ENCODE measurements around the gene CHKA. TPM values are rescaled to one million over a fixed set of nuclear protein-coding genes. Genes with fewer than 3 reads are reported as not detected.

CHKA gene
- total and polyA plus RNA-seq, 2 donors (not counting 3 experiments of a cell fraction or from before 2014, with no cell fraction given): 21.4 to 25.1 TPM

GRCh38 chr11:68076371-68077042 lies 44.7 kb downstream of the CHKA start:
- no peak overlapping the region for H2AFZ ChIP-seq (ENCODE audit: low read depth, low read length)
- no peaks in the 10 kb centered on the region for H3K9me3 ChIP-seq (replicated peaks; ENCODE audit: control insufficient read depth, insufficient read depth, low read length)
- no peaks in the 10 kb centered on the region for H4K20me1 ChIP-seq (replicated peaks; ENCODE audit: control insufficient read depth, extremely low read depth, insufficient read depth, low read length)
- no peak overlapping the region for H3K9ac ChIP-seq (replicated peaks; ENCODE audit: extremely low read depth, insufficient read depth, low read length)
- H3K9me1 ChIP-seq (replicated peaks; ENCODE audit: control insufficient read depth, extremely low read depth, insufficient read depth, low read length): no peaks in the 10 kb centered on the region
- H3K4me1 ChIP-seq (ENCODE audit: control insufficient read depth, extremely low read depth, insufficient read depth, low read length): no peaks in the 10 kb centered on the region
- DNase-seq (ENCODE audit: low read depth, low spot score): peak; percentile 23
- no peak for FAIRE-seq
- H3K4me3 ChIP-seq (replicated peaks in 1 of 3; ENCODE audit: insufficient read depth in 1 of 3, low read depth in 1 of 3, low read length in 3 of 3): no peak overlapping the region
- H3K4me2 ChIP-seq (ENCODE audit: insufficient read depth, low read length): no peak overlapping the region
- intact Hi-C loops (cut with micrococcal nuclease): loop anchor here (1.0 kb wide), 1 partner anchor 130 kb away; no protein-coding TSS in a partner anchor
- BruUV-seq (replicated peaks): no TSS peak
- no peaks in the 10 kb centered on the region for H3K79me2 ChIP-seq (ENCODE audit: control insufficient read depth, insufficient read depth, low read length)
- dilution Hi-C loops (cut with MboI; ENCODE audit: extremely low pct_ligation_motif_present, low sequenced_read_pairs): no loop called here
- no peak overlapping the region for H3K27ac ChIP-seq (ENCODE audit: insufficient read depth, low read depth, low read length)
- TF ChIP-seq CTCF (IDR thresholded peaks at IDR 0.05; ENCODE audit: extremely low read depth in 1 of 2, insufficient read depth in 1 of 2, low read depth in 1 of 2, low read length in 2 of 2): peak in 1 of 2 donors; percentile 44
- TF ChIP-seq FOS (IDR thresholded peaks at IDR 0.05; ENCODE audit: borderline replicate concordance, insufficient read depth, low read length): no peak
- TF ChIP-seq POLR2AphosphoS5 (IDR thresholded peaks at IDR 0.05; ENCODE audit: insufficient read depth, low read depth, low read length): no peak
- TF ChIP-seq EZH2 (IDR thresholded peaks at IDR 0.05; ENCODE audit: borderline replicate concordance, low read depth, low read length, severe bottlenecking): no peak
- no peak for TF ChIP-seq MAX (IDR thresholded peaks at IDR 0.05; ENCODE audit: insufficient read depth, insufficient read length)
- no peak for TF ChIP-seq GATA2 (IDR thresholded peaks at IDR 0.05; ENCODE audit: insufficient read depth, insufficient read length, low read depth, low read length)
- no peak for TF ChIP-seq MYC (IDR thresholded peaks at IDR 0.05; ENCODE audit: low read depth, low read length)
- peaks cover 0 to 16% of the 10 kb centered on the region in 2 experiments for H3K36me3 ChIP-seq (ENCODE audit: control insufficient read depth in 2 of 2, extremely low read depth in 1 of 2, insufficient read depth in 2 of 2, low read length in 2 of 2)
- H3K27me3 ChIP-seq (ENCODE audit: control insufficient read depth in 2 of 2, insufficient read depth in 2 of 2, low read length in 2 of 2): no peaks in the 10 kb centered on the region
- ChIA-PET CTCF (interaction anchor here (1.2 kb wide), 1 partner anchor 133 kb away, joined by 5 read pairs; no protein-coding TSS in a partner anchor), POLR2A (no interaction called here)

Measured in endothelial cell of umbilical vein (primary cell).